Prostate gland (tissue), 2 donors: Measurements from ENCODE around the gene JADE1. TPM values are rescaled to one million over a fixed set of nuclear protein-coding genes. Genes with fewer than 3 reads are reported as not detected.

ENCODE experiments used
- DNase-seq: peaks from one replicate; pipeline ENCODE4 v3.0.0-alpha.2; 2019; ENCODE audit warnings: low spot score
- H3K27ac ChIP-seq, 2 donors: fragments of 200-600 bp; sonication (generic); 2 replicates each; pipeline ENCODE4 v1.5.1; 2017 to 2019
- H3K27me3 ChIP-seq: fragments of 200-600 bp; sonication (generic); replicated peaks from 2 replicates; pipeline ENCODE4 v1.5.1; 2019; ENCODE audit not compliant: insufficient read depth
- H3K36me3 ChIP-seq, 2 donors: fragments of 200-600 bp; sonication (generic); 1 replicate in 1 of 2; 2 replicates in 1 of 2; pipeline versions ENCODE4 v1.5.1 to v1.8.1; 2017 to 2019
- H3K4me1 ChIP-seq: fragments of 200-600 bp; sonication (generic); replicated peaks from 2 replicates; pipeline ENCODE4 v1.5.1; 2019
- H3K4me3 ChIP-seq, 2 donors: fragments of 200-600 bp; sonication (generic); 2 replicates each; pipeline ENCODE4 v1.5.1; 2017 to 2019
- H3K9me3 ChIP-seq: fragments of 200-600 bp; sonication (generic); 2 replicates; pipeline ENCODE4 v1.5.1; 2017
- POLR2A ChIP-seq: fragments of 450-650 bp; IDR thresholded peaks from one replicate; pipeline ENCODE4 v1.6.1; 2016; ENCODE audit warnings: antibody characterized with exemption, mild to moderate bottlenecking
- POLR2AphosphoS5 ChIP-seq: sonication (generic); formaldehyde crosslinking; IDR thresholded peaks from one replicate; pipeline ENCODE4 v1.6.1; 2017; ENCODE audit warnings: antibody characterized with exemption
- WGBS: methylation state at CpG from one replicate; pipeline ENCODE4 v1.1.5; 2018; 5-methylcytosine and 5-hydroxymethylcytosine counted together
- intact Hi-C: fragments of 100-400 bp; cut with DNase I; formaldehyde crosslinking; loops from one replicate; pipeline ENCODE4 v1.14.2; 2022
- total RNA-seq, 2 donors: library from RNA; depleted of rRNA; stranded (reverse); fragments of >200 nt; gene quantifications; one replicate each; pipeline ENCODE4 v1.1.0, GENCODE V29; 2016
- TF ChIP-seq, protein P1 (sequence below), 4 experiments: fragments of 200-600 bp in 2 of 4; fragments of 450-650 bp in 2 of 4; sonication (generic) in 2 of 4; IDR thresholded peaks; 1 replicate in 3 of 4; 2 replicates in 1 of 4; pipeline ENCODE4 v1.5.1; 2016 to 2019; ENCODE audit warnings: antibody characterized with exemption in 4 of 4, mild to moderate bottlenecking in 2 of 4, moderate library complexity in 2 of 4

The JADE1 gene
- total RNA-seq, 2 donors from 2014 or later = 31.6 to 33.9 TPM

DNA sequence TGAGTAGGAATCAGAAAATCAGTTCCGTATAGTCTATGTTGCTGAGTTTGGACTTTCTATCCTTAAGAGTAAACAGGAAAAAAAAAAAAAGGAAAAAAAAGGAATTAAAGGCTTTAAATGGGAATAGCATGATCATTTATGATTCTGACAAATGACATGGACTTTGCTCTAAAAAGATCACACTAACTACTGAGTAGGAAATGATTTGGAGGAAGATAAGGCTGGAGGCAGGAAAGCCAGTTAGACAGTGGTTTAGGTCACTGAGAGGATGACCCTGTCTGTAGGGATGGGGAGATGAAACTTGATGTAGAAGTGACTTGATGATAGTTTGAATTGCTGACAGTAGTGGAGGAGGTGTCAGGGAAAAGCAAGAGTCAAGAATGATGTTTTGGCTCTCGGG, 9.2 kb upstream of the JADE1 start:
- intact Hi-C loops = no loop called here
- H3K36me3 ChIP-seq = no peaks in the 10 kb centered on the region
- no peaks in the 10 kb centered on the region for H3K9me3 ChIP-seq
- H3K27me3 ChIP-seq = no peaks in the 10 kb centered on the region
- H3K4me3 ChIP-seq = no peak overlapping the region
- no peak for DNase-seq
- no peaks in the 10 kb centered on the region for H3K4me1 ChIP-seq
- no peak overlapping the region for H3K27ac ChIP-seq
- TF ChIP-seq POLR2AphosphoS5 (no peak), POLR2A (no peak)
- TF ChIP-seq, protein P1, sequence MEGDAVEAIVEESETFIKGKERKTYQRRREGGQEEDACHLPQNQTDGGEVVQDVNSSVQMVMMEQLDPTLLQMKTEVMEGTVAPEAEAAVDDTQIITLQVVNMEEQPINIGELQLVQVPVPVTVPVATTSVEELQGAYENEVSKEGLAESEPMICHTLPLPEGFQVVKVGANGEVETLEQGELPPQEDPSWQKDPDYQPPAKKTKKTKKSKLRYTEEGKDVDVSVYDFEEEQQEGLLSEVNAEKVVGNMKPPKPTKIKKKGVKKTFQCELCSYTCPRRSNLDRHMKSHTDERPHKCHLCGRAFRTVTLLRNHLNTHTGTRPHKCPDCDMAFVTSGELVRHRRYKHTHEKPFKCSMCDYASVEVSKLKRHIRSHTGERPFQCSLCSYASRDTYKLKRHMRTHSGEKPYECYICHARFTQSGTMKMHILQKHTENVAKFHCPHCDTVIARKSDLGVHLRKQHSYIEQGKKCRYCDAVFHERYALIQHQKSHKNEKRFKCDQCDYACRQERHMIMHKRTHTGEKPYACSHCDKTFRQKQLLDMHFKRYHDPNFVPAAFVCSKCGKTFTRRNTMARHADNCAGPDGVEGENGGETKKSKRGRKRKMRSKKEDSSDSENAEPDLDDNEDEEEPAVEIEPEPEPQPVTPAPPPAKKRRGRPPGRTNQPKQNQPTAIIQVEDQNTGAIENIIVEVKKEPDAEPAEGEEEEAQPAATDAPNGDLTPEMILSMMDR (IDR thresholded peaks at IDR 0.05) = no peak
- 89% methylated on average over 2 of the region's 2 CpGs for whole genome bisulfite sequencing

DNA sequence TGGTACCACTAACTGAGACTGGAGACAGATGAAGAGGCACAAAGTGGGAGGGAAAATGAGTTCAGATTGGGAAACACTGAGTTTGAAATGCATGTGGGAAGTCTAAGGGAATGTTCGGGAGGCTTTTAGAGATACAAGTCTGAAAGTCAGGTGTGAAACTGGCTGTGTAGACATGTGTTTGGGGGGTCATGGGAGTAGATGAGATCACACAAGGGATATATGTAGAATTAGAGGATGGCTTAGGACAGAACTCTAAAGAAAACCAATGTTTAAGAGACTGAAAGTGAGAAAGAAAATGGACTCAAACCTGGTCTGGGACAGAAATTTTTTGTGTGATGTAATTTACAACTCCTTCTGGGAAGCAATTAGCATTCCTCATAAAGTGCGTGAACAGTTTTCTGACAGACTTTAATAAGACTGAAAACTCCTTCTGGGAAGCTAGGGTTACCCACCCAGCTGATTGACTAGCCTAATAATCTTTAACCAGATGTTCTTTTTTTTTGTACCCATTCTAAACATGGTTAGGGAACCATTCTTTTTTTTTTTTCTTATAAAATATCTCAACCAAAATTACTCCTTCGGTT, 8.7 kb upstream of the JADE1 start:
- no peak overlapping the region for H3K27ac ChIP-seq
- intact Hi-C loops = no loop called here
- H3K4me3 ChIP-seq = no peak overlapping the region
- H3K36me3 ChIP-seq = no peaks in the 10 kb centered on the region
- DNase-seq = no peak
- TF ChIP-seq POLR2A (no peak), POLR2AphosphoS5 (no peak)
- TF ChIP-seq, protein P1 (IDR thresholded peaks at IDR 0.05) = no peak
- H3K4me1 ChIP-seq = no peaks in the 10 kb centered on the region
- no peaks in the 10 kb centered on the region for H3K9me3 ChIP-seq
- H3K27me3 ChIP-seq = no peaks in the 10 kb centered on the region
- WGBS = 84% methylated on average over 3 of the region's 3 CpGs

DNA sequence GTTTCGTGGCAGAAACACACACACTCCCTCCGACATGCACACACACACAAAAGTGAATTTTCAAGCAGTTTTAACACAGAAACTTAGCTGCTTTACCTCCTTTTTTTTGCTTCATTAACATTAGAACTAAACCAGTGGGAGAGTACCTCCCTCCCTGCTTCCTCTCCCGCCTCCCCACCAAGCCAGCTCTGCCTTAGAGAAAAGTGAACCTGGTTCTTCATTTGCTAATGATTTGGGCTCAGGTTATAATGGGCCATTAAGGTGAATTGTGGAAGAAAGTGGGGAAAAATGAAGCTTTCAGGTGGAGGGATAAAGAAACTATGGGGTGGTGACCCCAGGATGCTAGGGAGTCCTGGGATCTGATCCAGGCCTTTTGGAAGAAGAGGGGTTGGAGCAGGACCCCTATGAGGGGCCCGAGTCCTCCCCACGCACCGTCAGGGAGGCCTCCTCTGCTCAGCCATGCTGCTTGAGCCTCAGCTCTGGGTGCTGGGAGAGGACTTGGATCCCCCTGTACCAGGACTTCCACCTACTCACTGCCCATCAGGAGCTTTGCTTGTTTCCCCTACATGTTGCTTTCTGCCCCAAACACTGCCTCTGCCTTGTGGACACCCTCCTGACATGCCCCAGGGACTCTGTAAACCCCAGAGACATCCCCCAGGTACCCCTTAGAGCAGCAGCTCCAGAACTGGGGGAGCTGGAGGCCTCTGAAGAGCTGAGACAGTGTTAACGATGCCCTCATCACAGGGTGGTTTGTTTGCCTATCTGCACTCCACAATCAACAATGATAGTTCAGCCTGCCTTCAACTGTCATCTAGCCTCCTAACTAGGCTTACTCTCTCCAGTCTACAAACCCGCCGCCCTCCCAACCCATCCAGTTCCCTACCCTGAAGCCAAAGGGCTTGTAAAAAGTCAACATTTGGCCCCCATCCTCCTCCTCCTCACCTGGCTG, 6.5 kb upstream of the JADE1 start:
- Histone ChIP-seq H3K4me3 (no peak overlapping the region), H3K36me3 (no peaks in the 10 kb centered on the region), H3K27ac (no peak overlapping the region), H3K9me3 (no peaks in the 10 kb centered on the region), H3K27me3 (no peaks in the 10 kb centered on the region), H3K4me1 (no peaks in the 10 kb centered on the region)
- no peak for DNase-seq
- intact Hi-C loops = no loop called here
- TF ChIP-seq POLR2AphosphoS5 = no peak
- no peak for TF ChIP-seq POLR2A
- TF ChIP-seq, protein P1 (IDR thresholded peaks at IDR 0.05) = no peak
- WGBS = 82% methylated on average over 9 of the region's 9 CpGs

DNA sequence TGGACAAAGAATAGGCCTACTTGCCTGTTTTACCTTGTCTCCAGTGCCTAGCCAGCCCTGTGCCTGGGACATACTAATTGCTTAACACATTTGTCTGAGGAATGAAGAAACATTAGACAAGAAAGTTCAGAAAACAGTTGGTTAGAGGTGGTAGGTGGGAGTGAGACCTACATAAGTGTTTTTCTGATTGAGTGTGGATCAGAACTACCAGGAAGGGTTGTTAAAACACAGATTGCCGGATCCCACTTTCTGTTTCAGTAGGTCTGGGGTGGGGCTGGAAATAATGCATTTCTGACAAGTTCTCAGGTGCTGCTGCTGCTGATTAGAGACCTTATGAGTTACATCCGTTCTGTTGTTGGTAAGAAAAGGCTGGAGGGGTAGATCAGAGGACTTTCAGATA, 5.7 kb upstream of the JADE1 start:
- DNase-seq = no peak
- H3K27ac ChIP-seq = no peak overlapping the region
- no peaks in the 10 kb centered on the region for H3K27me3 ChIP-seq
- intact Hi-C loops = no loop called here
- no peaks in the 10 kb centered on the region for H3K9me3 ChIP-seq
- WGBS = 88% methylated on average over 2 of the region's 2 CpGs
- no peak for TF ChIP-seq POLR2A
- no peak for TF ChIP-seq POLR2AphosphoS5
- TF ChIP-seq, protein P1 (IDR thresholded peaks at IDR 0.05) = no peak
- H3K4me3 ChIP-seq = no peak overlapping the region
- no peaks in the 10 kb centered on the region for H3K36me3 ChIP-seq
- H3K4me1 ChIP-seq = no peaks in the 10 kb centered on the region
